Measurements from ENCODE around the gene SEMA5B.

Gene SEMA5B

GRCh38 chr3:123054931-123055330, 27.4 kb upstream of the SEMA5B start:
- DNase-seq (ENCODE audit: low read depth, low spot score) = no peak

GRCh38 chr3:123054109-123054778, 26.7 kb upstream of the SEMA5B start:
- DNase-seq (ENCODE audit: low read depth, low spot score) = no peak

- no peak for DNase-seq (ENCODE audit: low read depth, low spot score)
Observed at GRCh38 chr3:123053107-123053506, 25.5 kb upstream of the SEMA5B start.

GRCh38 chr3:123050666-123051065, 23.1 kb upstream of the SEMA5B start:
- DNase-seq (ENCODE audit: low read depth, low spot score) = no peak

GRCh38 chr3:123048480-123049237, 21.1 kb upstream of the SEMA5B start:
- no peak for DNase-seq (ENCODE audit: low read depth, low spot score)

- no peak for DNase-seq (ENCODE audit: low read depth, low spot score)
Observed at GRCh38 chr3:123047062-123047319, 19.4 kb upstream of the SEMA5B start.

- DNase-seq (ENCODE audit: low read depth, low spot score) = no peak
Observed at GRCh38 chr3:123046262-123047061, 18.9 kb upstream of the SEMA5B start.

GRCh38 chr3:123044981-123045763, 17.6 kb upstream of the SEMA5B start:
- DNase-seq (ENCODE audit: low read depth, low spot score) = no peak

GRCh38 chr3:123042413-123042812, 14.8 kb upstream of the SEMA5B start:
- DNase-seq (ENCODE audit: low read depth, low spot score) = no peak

GRCh38 chr3:123039178-123039577, 11.6 kb upstream of the SEMA5B start:
- DNase-seq (ENCODE audit: low read depth, low spot score) = no peak

GRCh38 chr3:123038751-123039150, 11.2 kb upstream of the SEMA5B start:
- DNase-seq (ENCODE audit: low read depth, low spot score) = no peak

- no peak for DNase-seq (ENCODE audit: low read depth, low spot score)
Observed at GRCh38 chr3:123037015-123037375, 9.4 kb upstream of the SEMA5B start.

- no peak for DNase-seq (ENCODE audit: low read depth, low spot score)
Observed at GRCh38 chr3:123036352-123037014, 8.9 kb upstream of the SEMA5B start.

- no peak for DNase-seq (ENCODE audit: low read depth, low spot score)
Observed at GRCh38 chr3:123034996-123035395, 7.4 kb upstream of the SEMA5B start.

- no peak for DNase-seq (ENCODE audit: low read depth, low spot score)
Observed at GRCh38 chr3:123034120-123034519, 6.6 kb upstream of the SEMA5B start.

GRCh38 chr3:123032057-123032456, 4.5 kb upstream of the SEMA5B start:
- no peak for DNase-seq (ENCODE audit: low read depth, low spot score)

GRCh38 chr3:123031051-123031450, 3.5 kb upstream of the SEMA5B start:
- DNase-seq (ENCODE audit: low read depth, low spot score) = no peak

GRCh38 chr3:123028233-123028828, 768 bp upstream of the SEMA5B start:
- DNase-seq (ENCODE audit: low read depth, low spot score) = no peak

GRCh38 chr3:123026565-123027291, 835 bp downstream of the SEMA5B start:
- DNase-seq (ENCODE audit: low read depth, low spot score) = no peak

Data from activated CD4-positive, CD25-positive, alpha-beta regulatory T cell treated with anti-CD3 and anti-CD28 coated beads, Interleukin-2, amount 50 U/mL, for 16 hours (primary cell).